Left ventricle myocardium inferior (tissue), 1 donor: ENCODE results near the gene IER3. TPM values are rescaled to one million over a fixed set of nuclear protein-coding genes. Genes with fewer than 3 reads are reported as not detected.

Experiments
- DNase-seq: peaks from one replicate; pipeline ENCODE4 v3.0.0-alpha.2; 2020
- H3K27ac ChIP-seq: fragments of 200-600 bp; replicated peaks from 2 replicates; pipeline ENCODE4 v1.8.0; 2021
- H3K27me3 ChIP-seq: fragments of 200-600 bp; 2 replicates; pipeline ENCODE4 v1.8.0; 2021; ENCODE audit warnings: low read depth
- H3K36me3 ChIP-seq: fragments of 200-600 bp; 2 replicates; pipeline ENCODE4 v1.8.0; 2021
- H3K4me1 ChIP-seq: fragments of 200-600 bp; 2 replicates; pipeline ENCODE4 v1.8.0; 2021
- H3K4me3 ChIP-seq: fragments of 200-600 bp; 2 replicates; pipeline ENCODE4 v1.8.0; 2021; ENCODE audit warnings: mild to moderate bottlenecking, moderate library complexity
- H3K9me3 ChIP-seq: fragments of 200-600 bp; replicated peaks from 2 replicates; pipeline ENCODE4 v1.8.0; 2021
- CTCF ChIP-seq: fragments of 200-600 bp; IDR thresholded peaks from 2 replicates; pipeline ENCODE4 v1.8.0; 2021; ENCODE audit warnings: antibody characterized with exemption, mild to moderate bottlenecking, borderline replicate concordance
- intact Hi-C: fragments of 100-400 bp; cut with micrococcal nuclease; formaldehyde crosslinking; loops from one replicate; pipeline ENCODE4 v1.11.0; 2022
- total RNA-seq: library from RNA; stranded (reverse); fragmentation: NEBNext Ultra II Directional; extraction: Animal tissue kit (Norgen Biotek cat#: 25700); gene quantifications from one replicate; pipeline ENCODE4 v1.2.1, GENCODE V29; 2021
- donor health status: DM: no; HTN: yes; CAD: no; lungs with severe emphysema.

IER3 gene
- total RNA-seq, 1 donor from 2014 or later, result 41.4 TPM

- peaks cover 86% of the 10 kb centered on the region for H3K36me3 ChIP-seq
- H3K27ac ChIP-seq, result no peak overlapping the region
- no peak for DNase-seq
- no peaks in the 10 kb centered on the region for H3K27me3 ChIP-seq
- TF ChIP-seq CTCF, result no peak
- H3K4me1 ChIP-seq, result peaks cover 9% of the 10 kb centered on the region
- no peak overlapping the region for H3K4me3 ChIP-seq
- H3K9me3 ChIP-seq, result no peaks in the 10 kb centered on the region
- intact Hi-C loops, result no loop called here
These were observed 35.1 kb downstream of the IER3 start for GRCh38 chr6:30709101-30709868.

- Histone ChIP-seq H3K27ac (no peak overlapping the region), H3K4me1 (peaks cover 9% of the 10 kb centered on the region), H3K4me3 (no peak overlapping the region), H3K27me3 (no peaks in the 10 kb centered on the region), H3K9me3 (no peaks in the 10 kb centered on the region), H3K36me3 (peaks cover 79% of the 10 kb centered on the region)
- intact Hi-C loops, result no loop called here
- no peak for TF ChIP-seq CTCF
- no peak for DNase-seq
These were observed 37.0 kb downstream of the IER3 start for GRCh38 chr6:30707281-30707850.

- intact Hi-C loops, result no loop called here
- Histone ChIP-seq H3K36me3 (peaks cover 67% of the 10 kb centered on the region), H3K9me3 (no peaks in the 10 kb centered on the region), H3K27ac (peak overlapping the region; percentile 33), H3K27me3 (no peaks in the 10 kb centered on the region), H3K4me1 (peaks cover 9% of the 10 kb centered on the region), H3K4me3 (no peak overlapping the region)
- no peak for TF ChIP-seq CTCF
- DNase-seq, result no peak
These were observed 38.7 kb downstream of the IER3 start for GRCh38 chr6:30705620-30706019.

- intact Hi-C loops, result no loop called here
- Histone ChIP-seq H3K4me1 (peaks cover 19% of the 10 kb centered on the region), H3K4me3 (no peak overlapping the region), H3K27me3 (no peaks in the 10 kb centered on the region), H3K9me3 (no peaks in the 10 kb centered on the region), H3K27ac (no peak overlapping the region), H3K36me3 (peaks cover 61% of the 10 kb centered on the region)
- no peak for TF ChIP-seq CTCF
- no peak for DNase-seq
These were observed 40.5 kb downstream of the IER3 start for GRCh38 chr6:30703821-30704220.

- Histone ChIP-seq H3K9me3 (no peaks in the 10 kb centered on the region), H3K27ac (no peak overlapping the region), H3K27me3 (no peaks in the 10 kb centered on the region), H3K36me3 (peaks cover 56% of the 10 kb centered on the region), H3K4me1 (peaks cover 19% of the 10 kb centered on the region), H3K4me3 (no peak overlapping the region)
- no peak for TF ChIP-seq CTCF
- intact Hi-C loops, result no loop called here
- DNase-seq, result no peak
These were observed 41.3 kb downstream of the IER3 start for GRCh38 chr6:30703011-30703410.
